Activated naive CD4-positive, alpha-beta T cell (primary cell): ENCODE results near the gene ARG2.

Source experiments
- DNase-seq, 4 experiments: peaks; one replicate each; lab custom pipeline; 2025; lab: John Stamatoyannopoulos, UW

Gene ARG2

DNA sequence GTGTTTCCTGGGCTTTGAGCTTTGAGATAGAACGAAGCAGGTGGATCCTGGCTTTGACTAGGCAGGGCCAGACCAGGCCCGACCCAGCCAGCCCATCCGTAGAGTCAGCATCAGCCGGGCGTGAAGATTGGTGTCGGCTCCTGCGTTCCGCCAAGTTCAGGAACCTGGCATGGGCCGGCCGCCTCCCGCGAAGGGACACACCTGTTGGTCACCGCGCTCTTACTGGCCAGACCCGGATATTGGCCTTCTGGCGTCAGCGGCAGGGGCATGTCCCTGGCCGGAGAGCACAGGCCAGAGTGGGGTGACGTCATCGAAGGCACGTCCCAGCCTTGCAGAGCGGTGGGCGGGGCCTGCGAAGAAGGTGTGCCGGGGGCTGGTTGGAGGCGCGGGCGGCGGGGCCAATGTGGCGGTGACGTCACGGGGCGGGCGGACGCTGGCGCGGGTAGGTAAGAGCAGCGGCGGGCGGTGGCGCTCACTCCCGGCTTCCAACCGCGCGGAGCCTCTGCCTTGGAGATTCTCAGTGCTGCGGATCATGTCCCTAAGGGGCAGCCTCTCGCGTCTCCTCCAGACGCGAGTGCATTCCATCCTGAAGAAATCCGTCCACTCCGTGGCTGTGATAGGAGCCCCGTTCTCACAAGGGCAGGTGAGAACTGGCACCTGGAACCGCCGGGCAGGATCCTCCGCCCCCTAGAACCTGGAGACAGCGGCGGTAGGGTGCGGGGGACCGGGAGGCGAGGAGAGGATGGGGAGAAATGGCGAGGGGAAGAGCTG, at the start of gene ARG2:
Gene ARG2, plus strand, starts transcription at position 475 of the 771 bp plus-strand sequence. Its CDS starts 58 bp downstream, at position 533.
- peak; percentile 75 to 97 (median 92) for DNase-seq

DNA sequence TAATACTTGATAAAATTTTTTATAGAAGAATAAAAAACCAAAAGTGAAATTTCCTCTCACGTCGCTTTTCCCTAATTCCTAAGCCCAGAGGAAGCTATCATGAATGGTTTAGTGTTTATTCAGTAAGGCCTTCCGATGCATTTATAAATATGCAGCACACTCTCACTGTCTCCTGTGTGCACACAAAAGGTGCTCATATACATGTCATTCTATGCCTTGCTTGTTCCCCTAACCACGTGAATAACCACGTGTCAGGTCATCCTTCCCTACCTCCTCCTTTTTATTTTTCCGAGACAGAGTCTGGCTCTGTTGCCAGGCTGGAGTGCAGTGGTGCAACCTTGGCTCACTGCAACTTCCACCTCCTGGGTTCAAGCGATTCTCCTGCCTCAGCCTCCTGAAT, 49.3 kb upstream of the ARG2 start:
- DNase-seq, result no peak

DNA sequence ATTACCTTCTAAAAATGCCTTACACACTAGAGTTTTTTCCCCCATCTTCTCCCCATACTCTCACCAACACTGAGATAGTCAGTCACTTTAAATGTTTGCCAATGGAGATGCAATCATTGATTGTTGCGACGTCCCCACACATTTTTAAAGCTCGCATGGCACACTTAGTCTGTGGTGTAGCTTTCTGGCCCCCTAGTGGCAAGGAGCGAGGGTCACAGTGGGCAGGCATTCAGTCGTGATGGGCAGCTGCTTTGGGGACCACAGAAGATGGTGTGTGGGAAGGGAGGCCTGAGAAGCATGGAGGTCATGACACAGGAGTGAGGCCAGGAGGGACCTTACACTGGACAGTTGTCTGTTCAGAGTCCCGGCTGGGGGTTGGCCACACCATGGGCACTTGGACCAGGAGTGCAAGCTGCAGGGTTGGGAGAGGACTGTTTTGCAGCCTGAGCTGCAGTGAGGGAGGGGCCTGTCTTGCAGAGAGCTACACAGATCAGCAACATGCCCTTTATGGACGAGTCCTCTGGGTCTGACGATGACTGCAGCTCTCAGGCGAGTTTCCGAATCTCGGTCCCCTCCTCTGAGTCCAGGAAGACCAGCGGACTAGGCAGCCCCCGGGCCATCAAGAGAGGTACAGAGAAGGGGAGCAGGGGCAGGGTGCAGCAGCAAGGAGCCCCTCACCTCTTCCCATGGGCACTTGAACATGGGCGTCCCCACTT, 48.3 kb upstream of the ARG2 start:
- peak; percentile 7 to 58 (median 45) for DNase-seq

DNA sequence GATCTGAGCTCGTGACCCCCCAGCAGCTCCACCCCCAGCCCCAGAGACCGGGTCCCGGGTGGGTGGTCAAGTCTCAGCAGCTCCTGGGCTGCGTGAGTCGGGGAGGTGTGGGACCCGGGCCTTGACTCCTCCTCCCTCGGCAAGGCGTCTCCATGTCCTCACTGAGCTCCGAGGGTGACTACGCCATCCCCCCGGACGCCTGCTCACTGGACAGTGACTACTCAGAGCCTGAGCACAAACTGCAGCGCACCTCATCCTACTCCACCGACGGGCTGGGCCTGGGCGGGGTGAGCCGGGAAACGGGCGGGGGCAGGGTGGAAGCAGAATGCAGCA, 47.8 kb upstream of the ARG2 start:
- DNase-seq, result no peak

DNA sequence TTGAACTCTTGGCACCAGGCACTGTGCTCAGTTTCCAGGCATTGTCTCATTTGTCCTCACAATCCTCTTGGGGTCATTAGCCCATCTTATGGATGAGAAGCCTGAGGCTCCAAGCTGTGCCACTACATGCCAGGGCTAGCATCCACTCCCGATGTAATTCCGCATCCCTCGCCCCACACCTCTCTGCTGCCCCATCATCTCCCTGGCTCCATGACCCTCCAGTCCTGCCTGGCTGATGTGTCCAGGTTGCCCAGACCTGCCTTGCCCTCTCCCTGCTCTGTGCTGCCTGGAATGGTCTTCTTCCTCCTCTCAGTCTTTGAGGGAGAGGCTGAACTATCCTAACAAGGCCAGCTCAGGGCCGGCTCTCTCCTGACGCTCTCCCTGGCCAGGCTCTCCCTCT, 47.1 kb upstream of the ARG2 start:
- DNase-seq, result no peak

DNA sequence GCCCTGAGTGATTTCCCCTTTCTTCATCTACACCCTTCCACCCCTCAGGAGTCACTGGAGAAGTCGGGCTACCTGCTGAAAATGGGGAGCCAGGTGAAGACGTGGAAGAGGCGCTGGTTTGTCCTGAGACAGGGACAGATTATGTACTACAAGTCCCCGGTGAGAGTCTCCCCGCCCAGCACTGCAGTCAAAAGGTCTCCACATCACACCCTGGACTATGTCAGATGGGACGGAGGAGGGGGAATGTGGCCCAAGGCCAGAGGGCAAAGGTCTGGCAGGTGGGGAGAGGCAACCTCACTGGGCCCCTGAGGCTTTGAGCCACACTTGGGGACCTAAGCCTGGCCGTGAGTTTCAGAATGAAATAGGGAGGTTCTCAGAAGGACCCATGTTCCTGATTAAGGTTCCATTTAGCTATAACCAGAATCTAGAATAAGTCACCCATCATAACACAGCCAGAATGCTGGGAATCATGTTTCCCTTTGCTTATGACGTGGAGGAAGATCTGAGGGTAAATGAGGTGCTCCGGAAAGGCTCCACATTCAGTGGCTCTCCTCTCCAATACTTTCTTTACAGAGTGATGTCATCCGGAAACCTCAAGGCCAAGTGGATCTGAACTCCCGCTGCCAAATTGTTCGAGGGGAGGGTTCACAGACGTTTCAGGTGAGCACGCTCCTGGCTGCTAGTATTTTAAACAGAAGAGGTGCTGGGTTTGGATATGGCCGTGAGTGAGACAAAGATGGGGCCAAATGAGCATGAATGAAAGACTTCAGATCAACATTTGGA, 46.3 kb upstream of the ARG2 start:
- no peak for DNase-seq

DNA sequence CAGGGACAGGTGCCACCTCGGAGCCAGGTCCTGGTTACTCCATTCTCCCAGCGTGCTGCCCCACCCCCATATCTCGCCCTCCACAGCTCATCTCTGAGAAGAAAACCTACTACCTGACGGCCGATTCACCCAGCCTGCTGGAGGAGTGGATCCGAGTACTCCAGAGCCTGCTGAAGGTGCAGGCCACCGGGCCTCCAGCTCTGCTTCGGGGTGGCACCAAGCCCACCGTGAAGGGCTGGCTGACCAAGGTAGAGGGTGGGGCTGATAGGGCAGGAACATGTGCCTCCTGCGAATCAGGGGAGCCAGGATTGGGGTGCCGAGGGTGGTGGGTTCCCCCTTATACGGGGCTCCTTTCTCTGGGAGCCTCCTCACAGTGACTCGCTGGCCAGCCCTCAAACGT, 45.6 kb upstream of the ARG2 start:
- DNase-seq, result no peak

DNA sequence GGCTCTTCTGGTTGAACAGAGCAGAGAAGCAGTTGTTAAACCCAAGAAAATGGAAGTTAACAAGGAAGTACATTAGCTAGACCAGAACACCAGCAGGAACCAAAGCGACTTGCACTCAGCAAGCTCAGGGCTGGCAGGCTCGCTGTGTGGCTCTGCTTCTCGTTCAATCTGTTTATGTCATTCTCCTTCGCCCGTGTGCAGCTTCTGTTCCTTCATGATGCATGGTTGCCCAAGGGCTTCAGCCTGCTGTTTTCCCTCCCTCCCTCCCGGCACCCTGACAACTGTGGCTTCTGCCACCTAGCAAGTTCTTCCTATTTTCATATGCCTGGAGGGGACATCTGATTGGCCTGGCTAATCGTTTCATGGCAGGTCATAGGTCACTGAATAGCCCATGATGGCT, 44.9 kb upstream of the ARG2 start:
- no peak for DNase-seq

DNA sequence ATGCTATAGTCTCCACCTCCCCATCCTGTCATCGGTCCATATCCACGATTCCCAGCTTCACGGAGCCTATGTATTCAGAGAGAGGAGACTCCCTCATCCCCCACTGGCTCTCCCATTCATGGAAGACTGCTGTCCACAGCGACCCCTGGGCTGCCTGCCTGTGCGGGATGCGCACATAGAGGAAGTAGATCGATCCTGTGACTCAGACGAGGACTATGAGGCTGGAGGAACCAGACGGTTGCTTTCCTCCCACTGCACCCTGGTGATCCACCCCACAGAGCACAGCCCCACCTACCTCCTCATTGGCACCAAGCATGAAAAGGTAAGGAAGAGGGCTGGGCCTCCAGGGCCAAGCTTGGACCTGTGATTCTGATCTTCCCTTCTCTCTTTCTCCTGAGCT, 44.0 kb upstream of the ARG2 start:
- DNase-seq, result no peak

DNA sequence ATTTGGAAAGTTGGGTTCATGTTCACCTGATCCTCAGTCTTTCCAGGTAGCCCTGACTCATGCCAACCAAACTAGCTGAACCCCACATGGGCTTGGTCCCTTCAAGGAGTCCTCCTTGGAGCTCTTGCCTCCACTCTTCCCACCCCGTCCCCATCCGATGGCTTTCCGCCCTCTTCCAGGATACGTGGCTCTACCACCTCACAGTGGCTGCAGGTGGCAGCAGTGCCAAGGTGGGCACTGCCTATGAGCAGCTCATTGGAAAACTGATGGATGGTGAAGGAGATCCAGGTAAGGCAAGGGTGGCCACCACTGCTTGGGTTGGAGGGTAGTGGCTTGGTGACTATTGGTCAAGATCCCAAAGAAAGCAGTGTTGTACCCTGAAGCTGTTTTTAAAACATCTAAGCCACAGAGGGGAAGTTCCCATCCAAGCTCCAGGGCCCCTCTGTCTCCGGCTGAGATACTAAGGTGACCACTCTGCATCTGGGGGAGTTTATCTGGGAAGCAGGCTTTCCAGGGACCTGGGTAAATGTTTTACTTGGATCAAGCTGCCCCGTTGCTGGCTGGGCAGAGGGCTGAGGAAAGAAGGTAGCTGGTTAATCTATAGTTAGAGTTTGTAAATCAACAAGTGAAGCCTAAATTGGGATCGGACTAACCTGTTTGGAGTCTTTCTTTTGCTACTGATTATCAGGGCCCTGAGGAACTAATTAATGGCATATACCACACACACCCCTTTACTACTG, 43.3 kb upstream of the ARG2 start:
- no peak for DNase-seq

DNA sequence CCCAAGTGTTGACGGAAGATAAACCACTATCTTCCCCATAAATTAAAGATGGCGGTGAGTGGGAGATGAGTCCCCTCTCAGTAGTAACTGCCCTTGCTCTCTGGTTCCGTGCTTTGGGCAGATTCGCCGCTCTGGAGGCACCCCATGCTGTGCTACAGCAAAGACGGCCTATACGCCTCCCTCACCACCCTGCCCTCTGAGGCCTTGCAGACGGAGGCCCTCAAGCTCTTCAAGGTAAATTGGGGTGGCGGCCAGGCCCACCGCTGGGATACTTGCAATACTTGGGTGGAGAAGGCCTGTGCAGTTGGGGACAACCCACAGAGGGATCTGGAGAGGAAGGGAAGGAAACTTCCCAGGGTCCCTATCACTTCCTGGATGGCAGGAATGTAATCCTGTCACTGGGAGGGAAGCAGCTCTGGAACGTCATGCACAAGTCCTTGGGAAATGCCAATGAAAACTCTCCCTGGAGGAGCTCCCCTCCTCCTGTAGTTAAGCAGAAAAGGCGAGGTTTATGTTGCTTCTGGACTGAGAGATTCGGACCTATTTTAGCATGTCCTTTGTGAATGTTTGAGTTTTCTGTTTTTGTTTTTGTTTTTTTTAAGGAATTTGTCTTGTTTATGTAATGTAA, 42.4 kb upstream of the ARG2 start:
- DNase-seq, result no peak

DNA sequence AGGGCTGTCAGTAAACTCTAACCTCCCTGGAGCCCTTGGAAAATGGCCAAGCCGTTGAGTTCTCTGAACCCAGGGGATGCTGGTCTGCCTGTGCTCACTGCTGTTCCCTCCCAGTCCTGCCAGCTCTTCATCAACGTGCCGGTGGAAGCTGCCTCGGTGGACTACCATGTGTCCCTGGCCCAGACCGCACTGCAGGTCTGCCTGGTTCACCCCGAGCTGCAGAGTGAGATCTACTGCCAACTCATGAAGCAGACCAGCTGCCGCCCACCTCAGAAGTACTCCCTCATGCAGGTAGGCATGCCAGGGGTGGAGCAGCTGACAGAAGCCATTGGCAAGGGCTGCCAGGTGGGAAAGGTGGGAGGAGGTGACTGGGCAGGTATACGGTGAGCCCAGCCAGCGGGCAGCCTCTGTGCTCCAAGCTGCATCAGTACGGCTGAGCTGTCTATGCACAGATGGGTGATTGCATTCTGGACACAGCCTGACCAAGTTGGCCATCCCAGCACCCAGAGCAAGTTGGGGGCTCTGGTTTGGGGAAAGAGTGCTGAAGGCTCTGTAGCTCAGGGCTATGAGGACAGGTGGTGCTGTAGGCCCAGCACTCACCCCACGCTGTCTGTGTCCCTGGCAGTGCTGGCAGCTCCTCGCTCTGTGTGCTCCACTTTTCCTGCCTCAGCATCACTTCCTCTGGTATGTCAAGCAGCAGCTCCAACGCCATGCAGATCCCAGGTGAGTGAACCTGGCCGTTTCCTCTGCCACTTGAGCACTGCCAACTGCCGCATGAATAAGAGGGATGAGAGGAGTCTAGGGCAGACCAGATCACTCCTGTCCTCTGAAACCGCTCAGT, 41.6 kb upstream of the ARG2 start:
- DNase-seq, result no peak

DNA sequence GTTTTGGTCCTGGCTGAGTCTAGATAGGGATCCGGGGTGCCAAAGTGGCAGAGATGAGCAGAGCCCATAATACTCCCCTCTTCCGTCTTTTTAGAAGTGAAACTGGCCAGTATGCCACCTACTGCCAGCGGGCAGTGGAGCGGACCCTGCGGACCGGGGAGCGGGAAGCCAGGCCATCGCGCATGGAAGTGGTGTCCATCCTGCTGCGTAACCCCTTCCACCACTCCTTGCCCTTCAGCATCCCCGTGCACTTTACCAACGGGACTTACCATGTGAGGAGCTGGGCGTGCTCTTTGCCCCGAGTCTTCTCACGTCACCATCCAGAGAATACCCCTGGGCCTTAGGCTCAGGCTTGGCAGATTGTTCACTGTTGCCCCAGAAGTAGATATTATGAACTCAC, 40.7 kb upstream of the ARG2 start:
- DNase-seq, result no peak

DNA sequence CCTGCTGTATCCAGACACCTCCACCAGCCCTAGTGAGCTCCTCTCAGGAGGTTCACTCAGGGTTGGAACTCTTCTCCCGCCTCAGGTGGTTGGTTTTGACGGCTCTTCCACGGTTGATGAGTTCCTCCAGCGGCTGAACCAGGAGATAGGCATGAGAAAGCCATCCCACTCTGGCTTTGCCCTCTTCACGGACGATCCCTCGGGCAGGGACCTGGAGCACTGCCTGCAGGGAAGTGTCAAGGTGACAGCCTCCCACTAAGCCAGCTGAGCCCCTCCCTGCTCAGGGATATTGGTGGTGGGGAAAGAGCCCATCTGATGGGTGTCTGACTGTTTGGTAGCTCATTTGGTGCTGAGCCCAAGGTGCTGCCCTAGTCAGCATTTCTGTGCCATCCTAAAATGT, 40.1 kb upstream of the ARG2 start:
- no peak for DNase-seq

DNA sequence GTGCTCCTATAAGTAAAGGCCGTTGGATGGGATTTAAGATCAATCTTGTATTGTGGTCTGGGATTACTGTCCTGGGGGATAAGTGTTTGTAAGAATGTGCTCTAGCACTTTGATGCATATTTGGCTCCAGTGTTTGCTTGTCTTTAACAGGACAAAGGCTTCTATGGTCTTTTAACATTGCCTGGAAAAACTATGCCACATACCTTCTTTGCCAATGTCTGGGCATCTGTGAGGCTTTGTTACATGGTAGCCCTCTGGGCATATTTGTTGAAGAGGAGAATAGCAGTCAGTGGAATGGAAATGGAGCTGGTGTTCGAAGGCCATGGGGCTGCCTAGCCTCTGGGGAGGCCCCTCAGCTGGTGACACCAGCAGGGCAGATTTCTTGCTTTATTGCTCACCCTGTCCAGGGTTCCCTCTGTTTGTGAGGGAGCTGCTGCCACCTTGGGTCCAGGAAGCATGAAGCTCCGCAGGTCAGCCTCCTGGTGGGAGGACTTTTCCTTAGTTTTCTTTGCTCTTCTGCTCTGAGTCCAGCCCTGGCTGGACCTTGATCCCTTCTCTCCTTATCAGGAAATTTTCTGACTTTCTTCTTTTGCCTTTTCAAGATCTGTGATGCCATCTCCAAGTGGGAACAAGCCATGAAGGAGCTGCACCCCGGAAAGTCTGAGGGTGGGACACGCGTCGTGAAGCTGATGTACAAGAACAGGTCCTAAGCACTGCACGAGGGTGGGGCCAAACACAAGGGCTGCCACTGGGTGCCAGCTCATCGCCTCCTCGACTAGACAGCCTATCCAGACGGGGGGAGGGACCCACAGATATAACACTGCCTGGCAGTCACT, 39.2 kb upstream of the ARG2 start:
- DNase-seq, result no peak

DNA sequence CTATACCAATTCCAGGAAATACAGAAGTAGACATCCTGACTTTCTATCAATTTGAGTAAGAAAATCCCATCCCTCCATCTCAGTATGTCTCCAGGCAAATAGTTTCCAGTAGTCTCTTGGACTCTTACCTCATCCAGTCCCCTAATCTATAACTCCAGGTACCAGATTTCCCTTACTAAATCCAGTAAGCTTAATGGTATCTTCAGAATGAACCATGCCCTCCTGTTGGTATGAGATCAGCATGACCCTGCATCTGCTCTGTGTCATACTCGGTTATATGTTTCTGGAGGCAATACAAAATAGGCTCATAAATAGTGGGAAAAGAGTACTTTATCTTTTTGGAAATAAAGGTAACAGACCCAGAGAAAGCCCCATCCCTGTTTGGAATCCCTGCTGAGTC, 38.1 kb upstream of the ARG2 start:
- no peak for DNase-seq

DNA sequence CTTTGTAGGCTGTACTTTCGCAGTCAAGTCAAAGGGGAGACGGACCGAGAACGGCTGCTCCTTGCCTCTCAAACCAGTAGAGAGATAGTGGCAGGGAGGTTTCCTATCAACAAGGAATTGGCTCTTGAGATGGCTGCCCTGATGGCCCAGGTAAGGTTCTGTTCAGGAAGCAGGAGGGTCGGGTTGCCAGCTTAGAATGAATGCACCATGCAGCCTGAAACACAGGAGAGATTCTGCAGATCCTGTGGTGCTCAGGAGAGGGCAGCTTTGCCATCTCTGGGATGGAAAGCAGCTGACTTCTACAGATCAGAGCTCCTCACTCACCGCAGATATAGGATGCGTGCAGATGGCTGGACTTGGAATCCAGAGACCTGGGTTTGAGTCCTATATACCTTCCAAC, 37.7 kb upstream of the ARG2 start:
- DNase-seq, result no peak

DNA sequence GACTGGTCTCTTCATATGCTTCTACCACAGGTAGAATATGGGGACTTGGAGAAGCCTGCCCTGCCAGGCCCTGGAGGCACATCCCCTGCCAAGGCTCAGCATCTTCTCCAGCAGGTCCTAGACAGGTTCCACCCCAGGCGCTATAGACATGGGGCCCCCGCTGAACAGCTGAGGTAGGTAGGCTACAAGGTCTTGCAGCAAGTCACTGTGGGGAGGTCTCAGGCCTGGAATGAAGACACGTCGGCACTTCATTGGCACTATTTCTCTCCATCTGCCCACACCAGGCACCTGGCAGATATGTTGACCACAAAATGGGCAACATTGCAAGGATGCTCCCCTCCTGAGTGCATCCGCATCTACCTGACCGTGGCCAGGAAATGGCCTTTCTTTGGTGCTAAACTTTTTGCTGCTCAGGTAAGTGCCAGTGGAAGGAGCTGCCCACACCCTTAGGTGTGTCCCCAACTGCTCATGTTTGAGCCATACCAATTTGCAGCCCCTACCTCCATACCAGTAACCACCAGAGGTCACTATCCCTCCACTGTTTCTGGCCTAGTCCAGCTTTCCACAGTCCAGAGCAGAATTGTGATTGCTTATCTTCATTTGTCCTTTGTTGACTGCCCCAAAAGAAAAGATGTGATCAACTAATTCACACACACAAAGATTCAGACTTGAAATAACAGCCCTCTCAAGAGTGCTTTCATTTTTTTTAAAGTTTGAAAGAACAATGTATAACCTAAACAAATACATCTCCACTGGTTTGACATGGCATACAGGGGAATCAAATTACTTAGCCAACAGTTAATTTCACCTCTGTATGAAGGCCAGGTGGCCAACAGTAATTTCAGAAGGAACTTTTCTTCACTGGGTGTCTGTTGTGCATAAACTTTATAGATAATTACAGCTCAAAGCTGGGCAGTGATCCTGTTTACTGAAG, 35.7 kb upstream of the ARG2 start:
- no peak for DNase-seq

DNA sequence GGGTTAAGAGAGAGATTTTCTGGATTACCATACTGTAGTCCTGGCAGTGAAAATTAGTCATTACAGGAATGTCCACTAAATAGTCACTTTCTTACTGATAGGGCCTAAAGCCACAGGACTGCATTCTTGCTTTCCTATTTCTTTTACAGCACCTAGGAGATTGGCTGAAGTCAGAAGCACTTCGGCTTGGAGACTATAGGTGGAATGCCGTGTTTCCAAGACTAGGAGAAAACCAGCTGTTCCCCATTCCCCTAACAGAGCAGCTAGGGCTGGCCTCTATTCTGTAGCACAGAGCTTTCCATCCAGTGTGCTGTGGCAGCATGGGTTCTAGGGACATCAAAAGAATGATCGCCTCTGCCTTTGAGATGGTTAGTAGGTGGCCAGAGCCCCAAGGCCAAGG, 34.7 kb upstream of the ARG2 start:
- DNase-seq, result no peak
